K562 (cell line): ENCODE measurements around the gene FYB1. TPM values are rescaled to one million over a fixed set of nuclear protein-coding genes. Genes with fewer than 3 reads are reported as not detected.

ENCODE experiments used
- CHD1 ChIP-seq: fragments of 200-600 bp; sonication (generic); IDR thresholded peaks from one replicate; pipeline ENCODE4 v1.6.1; 2012; ENCODE audit warnings: mild to moderate bottlenecking, moderate library complexity, low read length, inconsistent platforms
- CSDE1 ChIP-seq, 2 experiments: fragments of 450-650 bp; IDR thresholded peaks; 2 replicates each; pipeline ENCODE4 v1.6.1; 2016; ENCODE audit warnings: mild to moderate bottlenecking in 1 of 2
- GABPB1 ChIP-seq: sonication (generic); formaldehyde crosslinking; IDR thresholded peaks from 2 replicates; pipeline ENCODE4 v1.8.0; 2022; ENCODE audit warnings: mild to moderate bottlenecking, missing genetic modification reagents
- HNRNPL ChIP-seq: fragments of 200-400 bp; formaldehyde crosslinking; IDR thresholded peaks from 2 replicates; pipeline ENCODE4 v1.6.1; 2017; ENCODE audit warnings: low read depth, mild to moderate bottlenecking, low read length
- MYC ChIP-seq, 2 experiments: fragments of 250-450 bp in 1 of 2; sonication (Bioruptor Pico) in 1 of 2; IDR thresholded peaks; 2 replicates each; pipeline versions ENCODE4 v1.5.1 to v1.6.1; 2012 to 2021; ENCODE audit warnings: low read depth in 2 of 2, borderline replicate concordance in 1 of 2, improper control_type of control experiment in 1 of 2, low read length in 1 of 2, mild to moderate bottlenecking in 1 of 2, moderate library complexity in 1 of 2
- NFATC3 ChIP-seq: fragments of 450-650 bp; IDR thresholded peaks from 2 replicates; pipeline ENCODE4 v1.6.1; 2017; ENCODE audit warnings: mild to moderate bottlenecking
- NR2C2 ChIP-seq, 2 experiments: fragments of 200-800 bp in 1 of 2; sonication (Bioruptor generic) in 1 of 2; sonication (generic) in 1 of 2; formaldehyde crosslinking in 1 of 2; IDR thresholded peaks; 2 replicates each; pipeline versions ENCODE4 v1.6.1 to v1.8.0; 2016 to 2022; ENCODE audit warnings: mild to moderate bottlenecking in 1 of 2, missing compliant biosample characterization in 1 of 2, missing genetic modification characterization in 1 of 2, missing genetic modification reagents in 1 of 2
- NR4A1 ChIP-seq, 2 experiments: fragments of 250-450 bp in 1 of 2; fragments of 450-650 bp in 1 of 2; sonication (Bioruptor Pico) in 1 of 2; IDR thresholded peaks; 2 replicates each; pipeline versions ENCODE4 v1.4.0 to v1.6.1; 2016 to 2020; ENCODE audit warnings: mild to moderate bottlenecking in 2 of 2, missing compliant biosample characterization in 1 of 2, missing genetic modification characterization in 1 of 2, moderate library complexity in 1 of 2
- PCBP2 ChIP-seq: fragments of 200-400 bp; formaldehyde crosslinking; IDR thresholded peaks from 2 replicates; pipeline ENCODE4 v1.6.1; 2018; ENCODE audit warnings: low read length, low read depth, mild to moderate bottlenecking, moderate library complexity; ENCODE audit not compliant: poor library complexity, severe bottlenecking
- PHB ChIP-seq: fragments of 250-450 bp; sonication (Bioruptor Pico); IDR thresholded peaks from 2 replicates; pipeline ENCODE4 v1.5.0; 2021
- RBM22 ChIP-seq: fragments of 200-400 bp; formaldehyde crosslinking; IDR thresholded peaks from 2 replicates; pipeline ENCODE4 v1.6.1; 2018; ENCODE audit warnings: low read length, low read depth; ENCODE audit not compliant: poor library complexity, severe bottlenecking
- SMARCA4 ChIP-seq: fragments of 450-650 bp; IDR thresholded peaks from 2 replicates; pipeline ENCODE4 v1.6.1; 2016
- SMARCA5 ChIP-seq: fragments of 450-650 bp; IDR thresholded peaks from 2 replicates; pipeline ENCODE4 v1.6.1; 2016
- SOX6 ChIP-seq: fragments of 450-650 bp; IDR thresholded peaks from 2 replicates; pipeline ENCODE4 v1.6.1; 2014; ENCODE audit warnings: mild to moderate bottlenecking
- SRSF3 ChIP-seq: fragments of 200-400 bp; formaldehyde crosslinking; IDR thresholded peaks from 2 replicates; pipeline ENCODE4 v1.6.1; 2016; ENCODE audit warnings: mild to moderate bottlenecking, low read length, moderate library complexity; ENCODE audit not compliant: insufficient read depth
- TEAD2 ChIP-seq: fragments of 450-650 bp; IDR thresholded peaks from 2 replicates; pipeline ENCODE4 v1.6.1; 2016; ENCODE audit warnings: missing genetic modification characterization, control low read depth, missing compliant biosample characterization
- TEAD4 ChIP-seq, 2 experiments: sonication (generic) in 1 of 2; formaldehyde crosslinking in 1 of 2; IDR thresholded peaks; 2 replicates each; pipeline versions ENCODE4 v1.6.1 to v1.8.0; 2012 to 2022; ENCODE audit warnings: borderline replicate concordance in 1 of 2, inconsistent platforms in 1 of 2, low read length in 1 of 2, mild to moderate bottlenecking in 1 of 2, missing genetic modification reagents in 1 of 2
- U2AF1 ChIP-seq: fragments of 200-400 bp; formaldehyde crosslinking; optimal IDR thresholded peaks from 2 replicates; pipeline ENCODE3; 2017; ENCODE audit warnings: mild to moderate bottlenecking, low read depth, low read length, moderate library complexity
- ZNF124 ChIP-seq: sonication (generic); formaldehyde crosslinking; IDR thresholded peaks from 2 replicates; pipeline ENCODE4 v1.8.1; 2022; ENCODE audit warnings: missing genetic modification reagents
- ZNF212 ChIP-seq: fragments of 450-650 bp; formaldehyde crosslinking; IDR thresholded peaks from 2 replicates; pipeline ENCODE4 v1.4.0; 2020; ENCODE audit warnings: mild to moderate bottlenecking
- ZNF311 ChIP-seq: fragments of 250-450 bp; sonication (Bioruptor Pico); IDR thresholded peaks from 2 replicates; pipeline ENCODE4 v1.4.0; 2020; ENCODE audit warnings: mild to moderate bottlenecking, moderate library complexity
- ZNF347 ChIP-seq: fragments of 450-650 bp; formaldehyde crosslinking; IDR thresholded peaks from 2 replicates; pipeline ENCODE4 v1.4.0; 2020; ENCODE audit warnings: low read depth, mild to moderate bottlenecking, moderate library complexity
- ZNF507 ChIP-seq: conservative IDR thresholded peaks from 2 replicates; pipeline ENCODE4 v1.6.1; 2017; ENCODE audit warnings: missing genetic modification characterization, missing compliant biosample characterization
- ZNF766 ChIP-seq: fragments of 200-800 bp; sonication (Bioruptor generic); conservative IDR thresholded peaks from 2 replicates; pipeline ENCODE4 v1.6.1; 2016; ENCODE audit warnings: missing genetic modification characterization, missing compliant biosample characterization
- ZSCAN29 ChIP-seq: fragments of 450-650 bp; IDR thresholded peaks from 2 replicates; pipeline ENCODE4 v1.6.1; 2017
- polyA plus RNA-seq, 8 experiments: library from polyadenylated mRNA; depleted of rRNA in 4 of 8; stranded (reverse) in 5 of 8; unstranded in 3 of 8; fragments of >200 nt; fragmentation: Nextera tagmentation in 2 of 8; fragmentation: Illumina TruSeq in 1 of 8; extraction: Ambion mirVana in 2 of 8; extraction: Trizol in 1 of 8; gene quantifications; 2 replicates each; pipeline versions ENCODE4 v1.2.1 to v1.2.3, GENCODE V29; 2011 to 2014; ENCODE audit warnings: inconsistent platforms in 1 of 8, missing spikeins in 1 of 8
- total RNA-seq, 7 experiments: library from RNA; depleted of rRNA in 6 of 7; stranded (reverse); fragments of >200 nt in 6 of 7; fragmentation: Illumina TruSeq in 2 of 7; extraction: Trizol in 2 of 7; gene quantifications; 2 replicates each; pipeline versions ENCODE4 v1.2.1 to v1.2.3, GENCODE V29; 2011 to 2021; ENCODE audit warnings: low replicate concordance in 1 of 7
- TF ChIP-seq, protein P1 (sequence below): sonication (generic); formaldehyde crosslinking; IDR thresholded peaks from 2 replicates; pipeline ENCODE4 v1.8.0; 2022; ENCODE audit warnings: missing genetic modification reagents, mild to moderate bottlenecking, borderline replicate concordance
- TF ChIP-seq, protein P2 (sequence below): fragments of 450-650 bp; formaldehyde crosslinking; IDR thresholded peaks from 2 replicates; pipeline ENCODE4 v1.4.0; 2022; ENCODE audit warnings: missing genetic modification characterization
- TF ChIP-seq, protein P3 (sequence below): sonication (generic); formaldehyde crosslinking; IDR thresholded peaks from 2 replicates; pipeline ENCODE4 v1.8.1; 2022; ENCODE audit warnings: missing genetic modification reagents

FYB1 gene
- total and polyA plus RNA-seq, 9 of the 15 experiments (the other 6 are each of a cell fraction or from before 2014, with no cell fraction given), result 4.7 to 31.5 (median 9.7) TPM

DNA sequence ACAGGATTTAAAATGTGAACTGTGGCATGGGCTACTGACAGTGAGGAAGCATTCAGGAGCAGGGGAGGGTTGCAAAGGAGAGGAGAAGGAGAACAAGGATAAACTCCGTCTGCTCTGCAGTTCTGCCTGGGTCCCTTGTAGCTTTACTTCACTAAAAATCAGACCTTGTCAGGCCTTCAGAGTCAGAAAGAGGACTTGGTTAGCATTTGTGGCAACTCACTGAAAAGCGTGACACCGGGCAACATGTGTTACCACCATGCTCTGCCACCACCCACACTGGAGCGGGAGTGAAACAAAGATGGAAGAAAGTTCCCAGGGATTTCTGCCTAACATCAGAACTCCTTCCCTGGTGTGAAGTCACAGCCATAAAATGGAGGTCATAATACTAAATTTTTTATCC, 19.3 kb downstream of the FYB1 start (continued):
- no peak for TF ChIP-seq TEAD4 (IDR thresholded peaks at IDR 0.05; ENCODE audit: low read length)
- TF ChIP-seq TEAD4 (CRISPR knock-in tag; IDR thresholded peaks at IDR 0.05; ENCODE audit: borderline replicate concordance), result no peak
- TF ChIP-seq, protein P1, sequence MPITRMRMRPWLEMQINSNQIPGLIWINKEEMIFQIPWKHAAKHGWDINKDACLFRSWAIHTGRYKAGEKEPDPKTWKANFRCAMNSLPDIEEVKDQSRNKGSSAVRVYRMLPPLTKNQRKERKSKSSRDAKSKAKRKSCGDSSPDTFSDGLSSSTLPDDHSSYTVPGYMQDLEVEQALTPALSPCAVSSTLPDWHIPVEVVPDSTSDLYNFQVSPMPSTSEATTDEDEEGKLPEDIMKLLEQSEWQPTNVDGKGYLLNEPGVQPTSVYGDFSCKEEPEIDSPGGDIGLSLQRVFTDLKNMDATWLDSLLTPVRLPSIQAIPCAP (CRISPR knock-in tag), result no peak
- no peak for TF ChIP-seq ZNF212 (CRISPR knock-in tag)
- TF ChIP-seq SMARCA5, result no peak
- TF ChIP-seq ZNF507, result no peak
- no peak for TF ChIP-seq NR4A1 (CRISPR knock-in tag; IDR thresholded peaks at IDR 0.05)
- TF ChIP-seq NR4A1 (tag; IDR thresholded peaks at IDR 0.05), result no peak
- no peak for TF ChIP-seq MYC (IDR thresholded peaks at IDR 0.05; ENCODE audit: low read depth, low read length)
- TF ChIP-seq MYC (CRISPR knock-in tag; IDR thresholded peaks at IDR 0.05; ENCODE audit: borderline replicate concordance, low read depth), result no peak
- TF ChIP-seq ZNF347 (CRISPR knock-in tag), result no peak
- no peak for TF ChIP-seq GABPB1 (CRISPR knock-in tag)
- TF ChIP-seq SRSF3, result no peak
- no peak for TF ChIP-seq CHD1
- 0 out of 2 replicates have a peak, but pooled peaks have one; percentile 5 for TF ChIP-seq SOX6
- peak; percentile 82; the same call in 1 of the 2 replicates for TF ChIP-seq ZNF311 (CRISPR knock-in tag)
- no peak for TF ChIP-seq U2AF1
- TF ChIP-seq ZNF766 (CRISPR knock-in tag), result 0 out of 2 replicates have a peak, but pooled peaks have one; percentile 20
- TF ChIP-seq, protein P2, sequence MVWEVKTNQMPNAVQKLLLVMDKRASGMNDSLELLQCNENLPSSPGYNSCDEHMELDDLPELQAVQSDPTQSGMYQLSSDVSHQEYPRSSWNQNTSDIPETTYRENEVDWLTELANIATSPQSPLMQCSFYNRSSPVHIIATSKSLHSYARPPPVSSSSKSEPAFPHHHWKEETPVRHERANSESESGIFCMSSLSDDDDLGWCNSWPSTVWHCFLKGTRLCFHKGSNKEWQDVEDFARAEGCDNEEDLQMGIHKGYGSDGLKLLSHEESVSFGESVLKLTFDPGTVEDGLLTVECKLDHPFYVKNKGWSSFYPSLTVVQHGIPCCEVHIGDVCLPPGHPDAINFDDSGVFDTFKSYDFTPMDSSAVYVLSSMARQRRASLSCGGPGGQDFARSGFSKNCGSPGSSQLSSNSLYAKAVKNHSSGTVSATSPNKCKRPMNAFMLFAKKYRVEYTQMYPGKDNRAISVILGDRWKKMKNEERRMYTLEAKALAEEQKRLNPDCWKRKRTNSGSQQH (CRISPR knock-in tag), result no peak
- TF ChIP-seq, protein P3, sequence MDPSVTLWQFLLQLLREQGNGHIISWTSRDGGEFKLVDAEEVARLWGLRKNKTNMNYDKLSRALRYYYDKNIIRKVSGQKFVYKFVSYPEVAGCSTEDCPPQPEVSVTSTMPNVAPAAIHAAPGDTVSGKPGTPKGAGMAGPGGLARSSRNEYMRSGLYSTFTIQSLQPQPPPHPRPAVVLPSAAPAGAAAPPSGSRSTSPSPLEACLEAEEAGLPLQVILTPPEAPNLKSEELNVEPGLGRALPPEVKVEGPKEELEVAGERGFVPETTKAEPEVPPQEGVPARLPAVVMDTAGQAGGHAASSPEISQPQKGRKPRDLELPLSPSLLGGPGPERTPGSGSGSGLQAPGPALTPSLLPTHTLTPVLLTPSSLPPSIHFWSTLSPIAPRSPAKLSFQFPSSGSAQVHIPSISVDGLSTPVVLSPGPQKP (CRISPR knock-in tag), result no peak
- 0 out of 2 replicates have a peak, but pooled peaks have one; percentile 5 for TF ChIP-seq SMARCA4
- no peak for TF ChIP-seq NR2C2 (CRISPR knock-in tag; IDR thresholded peaks at IDR 0.05)
- no peak for TF ChIP-seq NR2C2 (tag; IDR thresholded peaks at IDR 0.05)
- TF ChIP-seq CSDE1 (IDR thresholded peaks at IDR 0.05), result no peak
- no peak for TF ChIP-seq RBM22
- no peak for TF ChIP-seq NFATC3
- no peak for TF ChIP-seq ZSCAN29
- no peak for TF ChIP-seq PCBP2
- TF ChIP-seq PHB (CRISPR knock-in tag), result no peak
- no peak for TF ChIP-seq ZNF124 (CRISPR knock-in tag)
- TF ChIP-seq HNRNPL, result no peak
- TF ChIP-seq TEAD2 (tag), result no peak
